Endodermal cell (in vitro differentiated cells): Measurements from ENCODE around the gene VPS39. TPM values are rescaled to one million over a fixed set of nuclear protein-coding genes. Genes with fewer than 3 reads are reported as not detected.

Source experiments
- DNase-seq: peaks from one replicate; pipeline ENCODE4 v3.0.0-alpha.2; 2017
- H3K27ac ChIP-seq: 2 replicates; pipeline ENCODE4 v1.5.1; 2013; ENCODE audit warnings: mild to moderate bottlenecking, low read depth, low read length, moderate library complexity
- H3K27me3 ChIP-seq: 2 replicates; pipeline ENCODE4 v1.6.1; 2013; ENCODE audit warnings: mild to moderate bottlenecking, low read length, moderate library complexity; ENCODE audit not compliant: insufficient read depth, control insufficient read depth, poor library complexity, severe bottlenecking
- H3K36me3 ChIP-seq: 2 replicates; pipeline ENCODE4 v1.7.0; 2013; ENCODE audit warnings: mild to moderate bottlenecking, low read length, moderate library complexity; ENCODE audit not compliant: control insufficient read depth, insufficient read depth
- H3K4me1 ChIP-seq: one replicate; pipeline ENCODE4 v1.7.0; 2013; ENCODE audit warnings: low read length; ENCODE audit not compliant: control insufficient read depth, insufficient read depth
- H3K4me3 ChIP-seq: 2 replicates; pipeline ENCODE4 v1.5.1; 2013; ENCODE audit warnings: mild to moderate bottlenecking, low read length, moderate library complexity
- H3K9ac ChIP-seq: 2 replicates; pipeline ENCODE4 v1.6.1; 2013; ENCODE audit warnings: mild to moderate bottlenecking, low read length, moderate library complexity; ENCODE audit not compliant: poor library complexity, severe bottlenecking; ENCODE audit errors: extremely low read depth
- H3K9me3 ChIP-seq: 2 replicates; pipeline ENCODE4 v1.6.1; 2013; ENCODE audit warnings: mild to moderate bottlenecking, low read length, moderate library complexity; ENCODE audit not compliant: control insufficient read depth
- H3K27ac Mint-ChIP-seq: 2 replicates; pipeline ENCODE4 v1.8.0; 2020; ENCODE audit warnings: mixed read lengths
- H3K27me3 Mint-ChIP-seq: 2 replicates; pipeline ENCODE4 v1.8.0; 2021; ENCODE audit warnings: mild to moderate bottlenecking, mixed read lengths; ENCODE audit not compliant: insufficient read depth
- H3K36me3 Mint-ChIP-seq: 2 replicates; pipeline ENCODE4 v1.8.0; 2020; ENCODE audit warnings: low read depth, mixed read lengths
- H3K4me1 Mint-ChIP-seq: 2 replicates; pipeline ENCODE4 v1.8.0; 2020; ENCODE audit warnings: mixed read lengths
- H3K4me3 Mint-ChIP-seq: 2 replicates; pipeline ENCODE4 v1.8.0; 2020; ENCODE audit warnings: mild to moderate bottlenecking, moderate library complexity, mixed read lengths
- H3K9me3 Mint-ChIP-seq: 2 replicates; pipeline ENCODE4 v1.8.0; 2020; ENCODE audit warnings: mild to moderate bottlenecking, mixed read lengths
- WGBS, 2 experiments: methylation state at CpG; one replicate each; pipeline versions ENCODE4 v1.1.5 to v1.1.7; 2013; ENCODE audit warnings: missing lambda C conversion rate in 2 of 2, mixed read lengths in 1 of 2; ENCODE audit not compliant: insufficient coverage in 1 of 2, insufficient read length in 1 of 2; 5-methylcytosine and 5-hydroxymethylcytosine counted together
- long read RNA-seq, 4 experiments: library from polyadenylated mRNA in 2 of 4; library from RNA in 1 of 4; library from capped mRNA in 1 of 4; stranded (forward) in 3 of 4; unstranded in 1 of 4; transcript quantifications; one replicate each; pipeline ENCODE4 v2.0.0, GENCODE V29; 2020 to 2021; ENCODE audit warnings: inconsistent platforms in 1 of 4
- polyA plus RNA-seq, 2 experiments: library from polyadenylated mRNA; stranded (reverse); fragments of 50-300 nt; gene quantifications; one replicate each; pipeline ENCODE4 v1.2.3, GENCODE V29; 2013
- total RNA-seq, 2 donors: library from RNA; stranded (reverse); fragmentation: NEBNext Ultra II Directional in 1 of 2; extraction: Animal tissue kit (Norgen Biotek cat#: 25700) in 1 of 2; gene quantifications; 2 replicates in 1 of 2; 3 replicates in 1 of 2; pipeline ENCODE4 v1.2.1, GENCODE V29; 2021
- TF ChIP-seq, protein P1 (sequence below): fragments of 200-600 bp; sonication (generic); conservative IDR thresholded peaks from 2 replicates; pipeline ENCODE4 v1.5.0; 2021; ENCODE audit warnings: antibody characterized with exemption, mild to moderate bottlenecking

VPS39 gene, protein sequence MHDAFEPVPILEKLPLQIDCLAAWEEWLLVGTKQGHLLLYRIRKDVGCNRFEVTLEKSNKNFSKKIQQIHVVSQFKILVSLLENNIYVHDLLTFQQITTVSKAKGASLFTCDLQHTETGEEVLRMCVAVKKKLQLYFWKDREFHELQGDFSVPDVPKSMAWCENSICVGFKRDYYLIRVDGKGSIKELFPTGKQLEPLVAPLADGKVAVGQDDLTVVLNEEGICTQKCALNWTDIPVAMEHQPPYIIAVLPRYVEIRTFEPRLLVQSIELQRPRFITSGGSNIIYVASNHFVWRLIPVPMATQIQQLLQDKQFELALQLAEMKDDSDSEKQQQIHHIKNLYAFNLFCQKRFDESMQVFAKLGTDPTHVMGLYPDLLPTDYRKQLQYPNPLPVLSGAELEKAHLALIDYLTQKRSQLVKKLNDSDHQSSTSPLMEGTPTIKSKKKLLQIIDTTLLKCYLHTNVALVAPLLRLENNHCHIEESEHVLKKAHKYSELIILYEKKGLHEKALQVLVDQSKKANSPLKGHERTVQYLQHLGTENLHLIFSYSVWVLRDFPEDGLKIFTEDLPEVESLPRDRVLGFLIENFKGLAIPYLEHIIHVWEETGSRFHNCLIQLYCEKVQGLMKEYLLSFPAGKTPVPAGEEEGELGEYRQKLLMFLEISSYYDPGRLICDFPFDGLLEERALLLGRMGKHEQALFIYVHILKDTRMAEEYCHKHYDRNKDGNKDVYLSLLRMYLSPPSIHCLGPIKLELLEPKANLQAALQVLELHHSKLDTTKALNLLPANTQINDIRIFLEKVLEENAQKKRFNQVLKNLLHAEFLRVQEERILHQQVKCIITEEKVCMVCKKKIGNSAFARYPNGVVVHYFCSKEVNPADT
- total RNA-seq: 10 to 100 TPM; 60.4 to 69.8 TPM
- polyA plus RNA-seq (2013, experiment 1 of 2): 45.9 TPM
- polyA plus RNA-seq (2013, experiment 2 of 2): 39.6 TPM
- long read RNA-seq, experiment 1, full-length matches to known transcripts: 13 of 22 reads
- long read RNA-seq, experiment 1, partial matches to known transcripts: 5 of 22 reads
- long read RNA-seq, experiment 1, other reads (novel, unspliced or antisense): 4 of 22 reads
- long read RNA-seq, experiment 2, full-length matches to known transcripts: 100 of 147 reads
- long read RNA-seq, experiment 2, partial matches to known transcripts: 14 of 147 reads
- long read RNA-seq, experiment 2, other reads (novel, unspliced or antisense): 33 of 147 reads
- long read RNA-seq, experiment 3, full-length matches to known transcripts: 257 of 328 reads
- long read RNA-seq, experiment 3, partial matches to known transcripts: 26 of 328 reads
- long read RNA-seq, experiment 3, other reads (novel, unspliced or antisense): 45 of 328 reads
- long read RNA-seq, experiment 4, partial matches to known transcripts: 1 of 5 reads
- long read RNA-seq, experiment 4, other reads (novel, unspliced or antisense): 0 of 5 reads

DNA sequence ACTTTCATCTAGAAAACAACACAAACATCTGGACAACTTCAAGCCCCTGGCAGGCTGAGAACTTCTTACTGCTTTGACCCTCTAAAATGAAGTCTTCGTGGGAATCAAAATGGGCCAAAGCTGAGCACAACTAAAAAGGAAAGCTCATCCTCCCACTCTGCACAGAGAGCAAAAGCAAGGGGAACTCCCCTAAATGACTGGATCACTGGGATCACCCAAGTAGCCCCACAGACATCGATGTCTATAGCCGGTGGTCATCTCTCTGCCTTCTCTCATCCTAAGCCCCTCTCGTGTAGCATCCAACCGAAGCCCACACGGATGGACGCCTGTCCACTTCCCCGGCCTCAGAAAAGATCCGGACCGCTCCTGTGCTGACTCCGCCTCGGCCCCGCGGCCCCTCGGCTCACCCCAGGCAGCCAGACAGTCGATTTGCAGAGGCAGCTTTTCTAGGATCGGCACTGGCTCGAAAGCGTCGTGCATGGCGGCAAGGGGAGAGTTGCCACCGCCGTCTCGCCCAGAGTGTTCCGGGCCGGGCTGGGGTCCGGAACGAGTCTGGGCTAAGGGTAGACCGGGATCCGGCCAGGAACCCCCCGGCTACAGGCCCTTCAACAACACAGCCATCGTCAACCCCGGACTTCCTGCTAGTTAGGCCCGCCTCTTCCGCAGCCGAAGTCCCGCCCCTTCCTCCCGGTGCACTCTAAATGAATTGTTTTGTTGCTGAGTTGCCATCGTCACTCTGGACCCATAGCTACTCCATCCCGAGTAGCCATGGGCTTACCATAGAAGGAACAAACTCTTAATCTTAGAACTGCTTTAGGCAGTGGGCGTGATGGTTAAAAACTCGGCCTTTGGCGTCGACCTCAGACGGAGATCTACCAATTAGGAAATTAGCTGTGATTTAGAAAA is at the start of gene VPS39:
VPS39 (minus strand) TSS at position 631 of the 906 bp plus-strand sequence; CDS start at position 480, 151 bp downstream.
- H3K27me3 ChIP-seq: no peaks in the 10 kb centered on the region
- Mint-ChIP-seq H3K27ac (peak within 1 kb of the TSS; percentile 77), H3K36me3 (peaks cover 27% of the 10 kb centered on the region), H3K9me3 (no peaks in the 10 kb centered on the region), H3K4me1 (peaks cover 11% of the 10 kb centered on the region), H3K4me3 (peak within 1 kb of the TSS; percentile 98), H3K27me3 (no peaks in the 10 kb centered on the region)
- TF ChIP-seq, protein P1, sequence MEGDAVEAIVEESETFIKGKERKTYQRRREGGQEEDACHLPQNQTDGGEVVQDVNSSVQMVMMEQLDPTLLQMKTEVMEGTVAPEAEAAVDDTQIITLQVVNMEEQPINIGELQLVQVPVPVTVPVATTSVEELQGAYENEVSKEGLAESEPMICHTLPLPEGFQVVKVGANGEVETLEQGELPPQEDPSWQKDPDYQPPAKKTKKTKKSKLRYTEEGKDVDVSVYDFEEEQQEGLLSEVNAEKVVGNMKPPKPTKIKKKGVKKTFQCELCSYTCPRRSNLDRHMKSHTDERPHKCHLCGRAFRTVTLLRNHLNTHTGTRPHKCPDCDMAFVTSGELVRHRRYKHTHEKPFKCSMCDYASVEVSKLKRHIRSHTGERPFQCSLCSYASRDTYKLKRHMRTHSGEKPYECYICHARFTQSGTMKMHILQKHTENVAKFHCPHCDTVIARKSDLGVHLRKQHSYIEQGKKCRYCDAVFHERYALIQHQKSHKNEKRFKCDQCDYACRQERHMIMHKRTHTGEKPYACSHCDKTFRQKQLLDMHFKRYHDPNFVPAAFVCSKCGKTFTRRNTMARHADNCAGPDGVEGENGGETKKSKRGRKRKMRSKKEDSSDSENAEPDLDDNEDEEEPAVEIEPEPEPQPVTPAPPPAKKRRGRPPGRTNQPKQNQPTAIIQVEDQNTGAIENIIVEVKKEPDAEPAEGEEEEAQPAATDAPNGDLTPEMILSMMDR: no peak
- peak within 1 kb of the TSS; percentile 98 for H3K4me3 ChIP-seq
- peaks cover 4% of the 10 kb centered on the region for H3K4me1 ChIP-seq
- 4 to 13% methylated on average over 18 to 45 of the region's 45 CpGs for WGBS, 2 experiments
- no peaks in the 10 kb centered on the region for H3K9me3 ChIP-seq
- H3K36me3 ChIP-seq: peaks cover 39% of the 10 kb centered on the region
- peak; percentile 93 for DNase-seq
- no peak within 1 kb of the TSS for H3K27ac ChIP-seq
- H3K9ac ChIP-seq: peak within 1 kb of the TSS; percentile 87

DNA sequence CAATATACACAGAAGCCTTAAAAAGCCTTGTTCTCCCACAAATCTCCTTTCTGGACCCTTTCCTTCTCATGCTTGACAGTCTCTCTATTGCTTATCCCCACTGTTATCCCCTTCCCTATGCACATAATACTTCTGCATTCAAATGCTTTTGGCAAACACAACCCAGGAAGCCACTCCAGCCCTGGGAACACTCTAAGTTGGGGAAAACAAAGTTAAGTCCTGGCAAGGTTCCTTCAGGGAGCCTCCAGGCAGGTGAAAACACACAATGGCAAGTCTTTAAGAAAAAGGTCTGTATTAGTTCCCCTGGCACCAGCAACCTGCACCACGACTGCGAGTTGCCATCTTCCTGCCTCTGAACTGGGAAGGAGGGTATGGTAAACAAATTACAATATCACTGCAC is 45.2 kb upstream of the VPS39 start:
- no peaks in the 10 kb centered on the region for H3K4me1 Mint-ChIP-seq
- peaks cover 85% of the 10 kb centered on the region for H3K9me3 Mint-ChIP-seq
- no peak overlapping the region for H3K27ac ChIP-seq
- H3K27ac Mint-ChIP-seq: no peak overlapping the region
- peaks cover 88% of the 10 kb centered on the region for H3K36me3 Mint-ChIP-seq
- peaks cover 3% of the 10 kb centered on the region for H3K27me3 Mint-ChIP-seq
- H3K4me3 ChIP-seq: peak overlapping the region; percentile 3
- WGBS, 2 experiments: 93% methylated on average over 2 of the region's 2 CpGs; no CpG with 5 or more reads in 1 of the 2 experiments
- H3K4me3 Mint-ChIP-seq: no peak overlapping the region
- H3K27me3 ChIP-seq: no peaks in the 10 kb centered on the region
- DNase-seq: no peak
- H3K36me3 ChIP-seq: peaks cover 74% of the 10 kb centered on the region
- H3K4me1 ChIP-seq: no peaks in the 10 kb centered on the region
- TF ChIP-seq, protein P1: no peak
- H3K9me3 ChIP-seq: peaks cover 66% of the 10 kb centered on the region
- H3K9ac ChIP-seq: no peak overlapping the region
